Embryonic facial prominence (tissue), 1 donor: ENCODE data around the gene WHRN.

Experiments used
- DNase-seq: peaks from one replicate; pipeline ENCODE4 v3.0.0-alpha.2; 2016; ENCODE audit errors: extremely low spot score

WHRN gene

DNA sequence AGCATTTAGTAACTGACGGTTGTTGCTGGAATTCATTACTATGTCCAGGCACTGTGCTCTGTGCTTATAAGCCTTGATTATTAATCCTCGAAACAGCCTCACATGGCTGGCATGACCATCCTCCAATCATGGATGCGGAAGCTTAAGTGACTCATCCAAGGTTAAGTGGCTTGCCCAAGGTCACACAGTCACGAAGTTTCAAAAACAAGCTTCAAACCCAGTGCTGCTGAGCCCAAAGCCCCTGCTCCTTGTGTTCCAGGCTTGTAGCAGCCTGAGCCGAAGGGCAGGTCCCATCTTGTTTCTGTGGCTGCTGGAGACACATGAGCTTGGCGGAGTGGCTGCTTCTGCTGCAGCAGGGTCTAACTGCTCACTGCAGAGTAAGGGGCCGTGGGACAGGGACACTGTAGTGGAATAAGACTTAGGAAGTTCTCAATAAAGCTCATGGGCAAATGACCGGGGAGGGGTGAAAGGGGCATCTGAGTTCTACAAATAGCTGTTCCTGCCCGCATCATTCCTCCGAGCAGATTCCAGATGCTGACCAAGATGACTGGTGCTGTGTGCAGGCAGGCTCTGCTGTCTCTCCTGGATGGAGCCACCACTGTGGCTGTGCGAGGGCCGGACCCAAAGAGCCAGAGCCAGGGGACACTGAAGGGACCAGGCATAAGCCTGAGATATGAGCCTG lies 32.4 kb downstream of the WHRN start:
- no peak for DNase-seq

GRCh38 chr9:114471157-114471556 lies 34.1 kb downstream of the WHRN start:
- DNase-seq = no peak

DNA sequence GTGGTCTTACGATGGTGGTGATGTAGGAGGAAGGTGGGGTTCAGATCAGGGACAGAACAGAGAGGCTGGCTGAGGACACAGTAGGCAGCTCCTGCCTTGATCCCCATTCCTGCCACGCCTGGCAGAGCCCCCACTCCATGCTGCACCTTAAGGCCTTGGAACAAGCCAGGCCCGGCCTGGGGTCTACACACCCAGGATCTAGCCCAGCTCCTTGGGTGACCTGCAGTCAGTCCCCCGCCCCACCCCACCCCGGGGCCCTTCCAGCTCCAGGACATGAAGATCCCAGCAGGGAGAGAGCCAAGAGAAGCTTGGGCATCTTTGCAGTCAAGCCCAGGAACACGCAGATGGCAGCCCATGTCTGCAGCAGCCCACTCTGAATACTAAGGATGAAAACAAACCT lies 34.7 kb downstream of the WHRN start:
- no peak for DNase-seq

DNA sequence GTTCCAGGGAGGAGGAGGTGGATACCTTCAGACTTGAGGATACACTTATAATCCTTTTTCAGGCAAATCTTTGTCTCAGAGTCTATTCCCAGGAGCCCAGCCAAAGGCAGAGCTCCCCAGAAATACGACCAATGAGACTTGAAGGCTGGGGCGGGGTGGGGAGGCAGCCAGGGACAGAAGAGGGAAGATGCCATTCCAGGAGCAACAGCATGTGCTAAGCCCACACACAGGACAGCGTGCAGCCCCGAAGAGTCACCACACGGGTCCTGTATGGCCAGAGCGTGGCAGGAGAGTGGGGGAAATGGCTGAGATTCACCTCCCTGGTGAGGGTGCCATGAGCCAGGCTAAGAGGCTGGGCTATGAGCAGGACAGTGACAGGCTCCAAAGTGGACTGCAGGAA lies 35.2 kb downstream of the WHRN start:
- DNase-seq = no peak

- DNase-seq = no peak
These were observed 36.0 kb downstream of the WHRN start for GRCh38 chr9:114469091-114469853.

- no peak for DNase-seq
These were observed 37.4 kb downstream of the WHRN start for GRCh38 chr9:114467910-114468309.

DNA sequence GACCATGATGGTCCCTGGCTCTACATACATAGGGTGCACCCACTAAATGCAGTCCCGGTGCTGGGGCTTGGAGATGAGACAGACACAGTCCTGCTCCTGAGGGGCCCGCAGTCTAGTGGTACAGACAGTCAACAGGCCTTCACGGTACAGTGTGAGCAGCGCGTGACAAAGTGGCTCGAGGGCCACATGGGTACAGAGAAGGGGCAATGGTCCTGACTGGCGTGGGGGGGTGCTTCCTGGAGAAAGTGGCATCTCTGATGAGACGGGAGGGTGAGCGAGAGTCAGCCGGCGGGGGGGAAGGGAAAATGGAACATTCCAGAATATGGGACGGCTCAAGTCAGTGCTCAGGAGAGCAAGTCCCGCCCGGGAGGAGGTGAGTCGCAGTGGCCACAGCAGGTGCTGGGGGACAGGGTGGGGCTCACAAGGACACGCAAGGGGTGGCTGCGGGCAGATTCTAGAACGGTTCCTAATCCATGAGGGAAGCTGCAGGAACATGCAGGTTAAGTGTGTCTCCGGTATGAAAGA lies 38.0 kb downstream of the WHRN start:
- no peak for DNase-seq

- DNase-seq = no peak
These were observed 39.1 kb downstream of the WHRN start for GRCh38 chr9:114465906-114466900.

GRCh38 chr9:114465417-114465816 lies 39.9 kb downstream of the WHRN start:
- DNase-seq = no peak

DNA sequence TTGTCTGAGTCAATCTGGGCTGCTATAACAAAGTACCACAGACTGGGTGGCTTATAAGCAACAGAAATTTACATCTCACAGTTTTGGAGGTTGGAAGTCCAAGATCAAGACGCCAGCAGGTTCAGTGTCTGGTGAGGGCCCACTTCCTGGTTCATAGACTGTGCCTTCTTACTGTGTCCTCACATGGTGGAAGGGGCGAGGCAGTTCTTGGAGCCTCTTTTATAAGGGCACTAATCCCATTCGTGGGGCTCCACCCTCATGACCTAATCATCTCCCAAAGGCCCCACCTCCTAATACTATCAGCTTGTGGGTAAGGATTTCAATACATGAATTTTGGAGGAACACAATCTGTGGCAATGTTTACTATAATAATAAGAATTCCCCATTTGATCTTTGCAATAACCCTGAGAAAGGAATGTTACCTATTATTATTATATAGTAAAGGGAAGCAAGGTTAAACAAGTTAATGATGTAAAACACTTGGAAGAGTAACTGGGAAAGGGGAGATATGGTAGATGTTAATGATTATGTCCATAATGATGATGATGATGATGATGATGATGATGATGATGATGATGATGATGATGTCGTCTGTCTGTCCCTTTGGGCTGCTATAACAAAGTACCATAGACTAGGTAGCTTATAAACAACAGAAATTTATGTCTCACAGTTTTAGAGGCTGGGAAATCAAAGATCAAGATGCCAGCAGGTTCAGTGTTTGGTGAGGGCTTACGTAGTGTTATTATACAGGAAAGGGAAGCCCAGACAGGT lies 40.8 kb downstream of the WHRN start:
- DNase-seq = no peak

DNA sequence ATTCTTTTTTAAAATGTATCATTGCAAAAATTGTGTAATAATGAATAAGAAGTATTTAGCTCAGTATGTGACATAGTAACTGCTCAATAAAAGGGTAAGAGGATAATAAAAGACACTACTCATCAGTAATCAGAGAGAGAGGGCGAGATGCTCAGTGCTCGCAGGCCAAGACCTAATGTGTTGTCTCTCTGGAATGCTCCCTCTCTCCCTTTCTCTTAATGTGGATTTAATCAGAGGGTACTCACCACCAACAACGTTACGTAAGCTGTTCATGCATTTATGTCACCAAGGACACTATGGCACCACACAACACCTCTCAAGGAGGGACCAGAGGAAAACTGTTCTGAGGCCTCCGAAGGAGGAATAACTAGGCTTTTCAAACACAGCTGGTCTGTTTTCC lies 42.5 kb downstream of the WHRN start:
- no peak for DNase-seq

DNA sequence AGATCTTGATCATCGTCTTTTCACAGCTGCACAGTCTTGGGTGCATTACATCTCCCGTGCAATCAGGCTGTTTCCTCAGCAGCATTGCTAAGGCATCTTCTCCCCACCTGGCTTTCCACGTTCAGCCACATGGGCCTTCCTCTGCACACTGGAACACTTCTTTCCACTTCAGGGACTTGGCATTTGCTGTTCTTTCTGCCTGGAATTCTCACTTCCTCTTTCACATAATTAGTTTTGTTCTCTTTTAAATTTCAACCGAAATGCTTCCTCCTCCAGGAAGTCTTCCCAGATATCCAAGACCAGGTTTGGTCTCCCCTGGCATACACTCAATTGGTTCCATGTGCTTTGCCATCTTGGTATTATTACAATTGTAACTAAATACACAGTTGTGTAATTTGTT lies 43.8 kb downstream of the WHRN start:
- no peak for DNase-seq

GRCh38 chr9:114460513-114461199 lies 44.6 kb downstream of the WHRN start:
- no peak for DNase-seq

DNA sequence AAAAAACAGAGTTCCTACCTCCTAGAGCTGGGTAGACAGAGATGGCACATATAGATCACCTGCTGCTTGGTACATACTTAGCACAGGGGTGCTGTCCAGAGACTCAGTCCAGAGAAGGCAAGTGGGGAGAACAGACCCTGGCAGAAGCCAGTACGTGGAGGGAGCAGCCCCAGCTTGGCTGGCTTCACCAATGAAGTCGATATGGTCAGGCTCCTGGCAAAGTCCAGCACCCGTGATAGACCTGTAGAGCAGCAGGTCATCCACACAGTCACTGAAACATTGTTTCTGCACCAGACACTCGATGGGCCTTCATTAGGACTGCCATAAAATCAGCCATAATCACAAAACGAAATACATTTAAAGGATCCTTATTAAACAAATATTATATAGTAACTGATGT lies 45.8 kb downstream of the WHRN start:
- DNase-seq = no peak

DNA sequence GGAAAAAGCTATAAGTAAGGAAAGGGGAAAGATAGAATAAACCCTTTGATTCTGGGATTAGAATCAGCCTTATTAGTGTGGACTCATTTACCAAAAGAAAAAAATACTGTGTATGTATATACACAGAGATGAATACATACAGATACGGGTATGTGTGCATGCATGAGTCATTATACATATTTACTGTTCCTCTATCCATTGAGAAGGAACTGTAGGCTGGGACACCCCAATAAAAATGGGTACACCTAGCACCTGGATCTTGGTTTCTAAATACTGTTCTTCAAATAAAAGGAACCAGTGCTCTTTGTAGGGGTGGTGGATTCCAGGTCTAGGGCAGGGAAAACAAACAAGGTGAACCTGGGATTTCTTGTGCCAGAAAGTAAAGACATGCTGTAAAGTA lies 48.3 kb downstream of the WHRN start:
- DNase-seq = no peak

- no peak for DNase-seq
These were observed 50.6 kb downstream of the WHRN start for GRCh38 chr9:114454652-114455051.

DNA sequence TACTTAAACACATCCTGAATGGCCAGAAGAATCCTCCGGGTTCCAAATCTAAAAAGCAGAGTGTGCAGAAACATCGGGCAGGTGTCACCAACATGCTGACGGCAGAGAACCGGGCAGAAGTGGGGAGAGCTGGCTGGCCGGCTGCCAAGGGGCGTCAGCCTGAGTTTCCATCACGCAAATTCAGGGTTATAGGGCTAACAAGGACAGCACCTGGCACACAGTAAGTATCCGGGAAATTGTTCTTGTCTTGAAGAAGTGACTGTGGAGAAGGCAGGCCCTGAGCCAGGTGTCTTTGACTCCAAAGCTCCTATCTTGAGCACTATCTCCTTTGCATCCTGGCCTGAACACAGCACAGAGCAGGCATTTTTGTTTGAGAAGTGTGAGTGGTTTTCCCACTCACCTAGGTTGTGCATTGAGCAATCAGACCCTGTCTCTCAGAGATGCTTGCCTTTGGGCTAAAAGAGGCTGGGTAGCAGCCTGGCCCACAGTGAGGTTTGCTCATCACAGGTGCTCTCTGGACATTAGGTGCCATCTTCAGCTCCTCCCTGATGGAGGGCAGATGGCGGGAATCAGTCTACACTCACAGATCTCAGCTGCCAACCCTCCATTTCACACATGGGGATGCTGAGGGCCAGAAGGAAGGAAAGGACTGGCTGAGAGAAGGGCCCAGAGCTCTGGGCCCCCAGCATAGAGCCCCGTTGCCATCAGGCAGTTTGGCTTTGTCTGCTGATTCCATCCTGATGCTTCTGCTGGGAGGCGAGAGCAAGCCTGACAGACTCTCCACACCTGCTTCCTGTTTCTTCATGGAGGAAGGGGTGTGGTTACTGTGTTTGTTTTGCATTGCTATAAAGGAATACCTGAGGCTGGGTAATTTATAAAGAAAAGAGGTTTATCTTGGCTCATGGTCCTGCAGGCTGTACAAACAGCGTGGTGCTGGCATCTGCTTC lies 52.8 kb downstream of the WHRN start:
- DNase-seq = no peak

DNA sequence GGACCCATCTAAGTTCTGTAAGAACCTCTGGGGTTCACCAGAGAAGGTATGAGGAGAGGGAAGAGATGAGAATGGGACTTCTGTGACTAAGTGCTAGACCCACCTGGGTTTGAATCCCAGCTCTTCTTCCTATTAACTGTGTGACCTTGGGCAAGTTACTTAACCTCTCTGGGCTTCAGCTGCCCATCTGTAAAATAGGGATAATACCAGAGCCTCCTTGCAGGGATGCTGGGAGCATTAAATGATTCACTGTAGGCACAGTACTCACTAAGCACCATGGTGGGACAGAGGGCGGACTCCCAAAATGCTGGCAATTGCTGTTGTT lies 53.6 kb downstream of the WHRN start:
- no peak for DNase-seq

DNA sequence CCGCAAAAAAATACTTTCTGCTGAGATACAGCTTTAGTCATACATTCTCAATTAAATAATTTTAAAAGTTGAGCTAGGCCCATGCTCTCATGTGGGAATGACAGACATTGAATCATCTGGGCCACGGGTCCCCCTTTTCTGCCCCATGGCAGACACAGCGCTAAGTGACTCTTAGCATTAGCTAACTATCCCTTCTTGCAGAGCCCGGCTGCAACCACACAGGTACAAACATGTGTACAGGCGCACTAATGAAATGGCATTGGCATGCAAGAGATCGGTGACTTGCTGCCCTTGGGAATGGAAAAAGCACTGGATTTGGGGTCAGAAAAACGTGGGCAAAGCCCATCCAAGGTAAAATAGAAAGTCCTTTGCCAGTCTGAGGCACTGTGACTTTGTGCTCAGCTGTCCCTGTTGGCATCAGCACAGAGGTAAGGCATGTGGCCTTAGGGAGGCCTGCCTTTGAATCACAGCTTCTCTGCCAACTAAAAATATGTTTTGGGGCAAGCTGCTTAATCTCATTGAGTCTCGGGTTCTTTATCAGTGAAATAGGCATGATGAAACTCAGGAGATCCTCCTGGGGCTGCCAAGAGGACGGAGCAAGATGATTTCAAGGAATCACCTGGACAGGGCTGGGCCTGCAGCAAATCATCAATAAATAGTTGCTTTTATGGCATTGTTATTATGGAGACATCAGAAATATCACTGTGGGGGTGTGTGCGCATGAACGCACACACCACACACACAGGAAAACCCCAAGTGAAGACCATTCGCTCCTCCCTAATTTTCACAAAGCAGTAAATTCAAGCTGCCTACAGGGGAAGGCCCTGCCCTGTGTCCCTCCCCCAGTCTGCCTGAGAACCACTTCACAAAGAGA lies 54.2 kb downstream of the WHRN start:
- DNase-seq = no peak
